Fibroblast of villous mesenchyme (primary cell): ENCODE measurements around the gene KIRREL3. TPM values are rescaled to one million over a fixed set of nuclear protein-coding genes. Genes with fewer than 3 reads are reported as not detected.
A peak's percentile ranks its signal among the peaks of the same experiment; 100 is the strongest.

ENCODE experiments used
- DNase-seq: peaks from one replicate; pipeline ENCODE4 v3.0.0-alpha.2; 2010; ENCODE audit warnings: low read depth
- H3K4me3 ChIP-seq: 2 replicates; pipeline ENCODE4 v1.5.1; 2011; ENCODE audit warnings: low read depth, mild to moderate bottlenecking, low read length
- CTCF ChIP-seq: IDR thresholded peaks from 2 replicates; pipeline ENCODE4 v1.5.1; 2012; ENCODE audit warnings: low read depth, mild to moderate bottlenecking, low read length; ENCODE audit not compliant: insufficient read depth
- total RNA-seq: library from RNA; depleted of rRNA; stranded (reverse); fragments of >200 nt; gene quantifications from 2 replicates; pipeline ENCODE4 v1.2.3, GENCODE V29; 2012

The KIRREL3 gene
- total RNA-seq, 1 donor, result 9.9 TPM

- no peak for DNase-seq
- no peak overlapping the region for H3K4me3 ChIP-seq
- no peak for TF ChIP-seq CTCF
Measured at GRCh38 chr11:126886085-126886484, 114.5 kb downstream of the KIRREL3 start.

GRCh38 chr11:126884594-126884993 is 116.0 kb downstream of the KIRREL3 start:
- TF ChIP-seq CTCF, result no peak
- H3K4me3 ChIP-seq, result no peak overlapping the region
- DNase-seq, result no peak

- no peak for DNase-seq
- no peak overlapping the region for H3K4me3 ChIP-seq
- TF ChIP-seq CTCF, result no peak
Measured at GRCh38 chr11:126884192-126884591, 116.4 kb downstream of the KIRREL3 start.

- no peak for DNase-seq
- no peak overlapping the region for H3K4me3 ChIP-seq
- no peak for TF ChIP-seq CTCF
Measured at GRCh38 chr11:126880872-126881271, 119.7 kb downstream of the KIRREL3 start.

GRCh38 chr11:126879516-126879915 is 121.1 kb downstream of the KIRREL3 start:
- DNase-seq, result no peak
- H3K4me3 ChIP-seq, result no peak overlapping the region
- TF ChIP-seq CTCF, result no peak

GRCh38 chr11:126878913-126879482 is 121.6 kb downstream of the KIRREL3 start:
- no peak for TF ChIP-seq CTCF
- no peak overlapping the region for H3K4me3 ChIP-seq
- DNase-seq, result no peak

GRCh38 chr11:126874831-126875230 is 125.7 kb downstream of the KIRREL3 start:
- peak; percentile 19 for TF ChIP-seq CTCF
- DNase-seq, result no peak
- H3K4me3 ChIP-seq, result no peak overlapping the region
